ENCODE data around the gene CALML3.

DNA sequence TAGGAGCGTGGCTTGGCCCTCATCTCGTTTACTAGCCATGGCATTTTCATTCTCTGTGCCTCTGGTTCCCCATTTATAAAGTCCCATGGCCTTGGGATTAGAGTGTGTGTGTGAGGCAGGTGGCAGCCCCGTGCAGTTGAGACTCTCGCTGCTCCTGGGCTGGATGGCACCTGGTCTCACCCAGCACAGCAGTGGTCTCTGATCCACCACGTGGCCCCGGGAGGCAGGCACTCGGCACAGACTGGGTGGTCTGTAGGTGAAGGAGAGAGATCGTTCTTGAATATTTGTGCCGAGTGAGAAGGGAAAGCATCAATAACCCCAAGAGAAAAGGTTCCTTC, 50.4 kb downstream of the CALML3 start:
- TF ChIP-seq CTCF (IDR thresholded peaks at IDR 0.05) (no peak), POLR2A (IDR thresholded peaks at IDR 0.05) (no peak)

Measured in uterus (tissue), 2 donors.